ENCODE results near the gene CACNB2. TPM values are rescaled to one million over a fixed set of nuclear protein-coding genes. Genes with fewer than 3 reads are reported as not detected.

CACNB2 gene
- total RNA-seq, 1 donor from 2014 or later: 7.6 TPM

DNA sequence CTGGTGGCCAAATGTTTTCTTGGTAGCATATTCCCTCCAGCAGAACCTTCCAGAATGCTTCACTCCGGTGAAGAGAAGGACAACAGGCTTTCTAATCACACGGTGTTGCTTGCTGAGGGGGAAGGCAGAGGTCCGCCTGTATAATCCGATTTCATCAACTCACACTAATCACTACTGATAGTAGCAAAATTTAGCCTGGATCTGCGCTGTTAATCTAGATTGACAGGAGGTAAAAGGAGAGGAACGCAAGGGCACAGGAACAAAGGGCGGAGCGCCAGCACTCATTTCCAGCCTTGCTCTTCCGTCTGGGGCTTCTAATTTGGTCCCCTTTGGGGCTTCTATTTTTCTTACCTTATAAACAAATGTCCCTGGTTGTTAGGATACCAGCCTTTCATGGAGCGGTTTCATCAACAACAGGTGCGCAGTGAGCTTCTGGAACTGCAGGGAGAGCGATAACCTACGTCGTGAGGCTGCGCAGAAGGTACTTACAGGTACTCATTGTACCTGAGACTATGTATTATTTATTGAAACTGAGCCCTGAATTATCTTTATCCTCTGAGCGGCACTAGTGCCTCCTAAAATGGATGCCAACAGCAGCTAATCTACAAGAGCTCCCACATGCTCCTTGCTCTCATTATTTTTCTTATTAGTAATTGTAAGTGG lies 150.6 kb downstream of the CACNB2 start:
- peaks cover 5% of the 10 kb centered on the region for H3K4me1 Mint-ChIP-seq (ENCODE audit: unreplicated experiment)
- H3K36me3 Mint-ChIP-seq: no peaks in the 10 kb centered on the region
- no peak for TF ChIP-seq CTCF (conservative IDR thresholded peaks at IDR 0.05)
- no peak for DNase-seq (ENCODE audit: extremely low spot score, unreplicated experiment)
- H3K4me3 Mint-ChIP-seq: no peak overlapping the region
- H3K27ac Mint-ChIP-seq: no peak overlapping the region
- no peaks in the 10 kb centered on the region for H3K27me3 Mint-ChIP-seq
- H3K9me3 Mint-ChIP-seq: no peaks in the 10 kb centered on the region

- no peak for TF ChIP-seq CTCF (conservative IDR thresholded peaks at IDR 0.05)
- no peaks in the 10 kb centered on the region for H3K9me3 Mint-ChIP-seq
- no peak for DNase-seq (ENCODE audit: extremely low spot score, unreplicated experiment)
- H3K36me3 Mint-ChIP-seq: peaks cover 3% of the 10 kb centered on the region
- no peaks in the 10 kb centered on the region for H3K27me3 Mint-ChIP-seq
- H3K4me1 Mint-ChIP-seq (ENCODE audit: unreplicated experiment): peaks cover 5% of the 10 kb centered on the region
- no peak overlapping the region for H3K27ac Mint-ChIP-seq
- no peak overlapping the region for H3K4me3 Mint-ChIP-seq
Observed at GRCh38 chr10:18293536-18294510, 153.6 kb downstream of the CACNB2 start.

DNA sequence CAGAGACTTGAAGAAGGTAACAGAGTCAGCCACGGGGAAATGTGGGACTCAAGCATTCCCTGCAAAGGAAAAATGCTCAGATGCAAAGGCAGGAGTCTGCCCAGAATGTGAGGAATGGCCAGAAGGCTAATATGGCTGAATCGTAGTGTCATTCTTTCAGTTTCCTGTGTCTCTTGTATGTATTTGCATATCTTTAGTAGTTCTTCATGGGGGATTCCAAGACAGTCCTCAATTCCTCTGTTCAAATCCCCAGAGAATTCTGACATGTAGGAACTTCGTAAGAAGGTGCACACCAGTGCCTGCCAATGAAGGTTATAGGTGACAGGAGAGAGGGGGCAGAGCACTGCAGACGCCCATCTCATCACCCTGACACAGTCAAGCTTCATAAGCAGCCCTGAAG lies 154.4 kb downstream of the CACNB2 start:
- no peak for TF ChIP-seq CTCF (conservative IDR thresholded peaks at IDR 0.05)
- Mint-ChIP-seq H3K27me3 (no peaks in the 10 kb centered on the region), H3K36me3 (peaks cover 3% of the 10 kb centered on the region), H3K27ac (no peak overlapping the region), H3K4me3 (no peak overlapping the region), H3K4me1 (ENCODE audit: unreplicated experiment) (peaks cover 5% of the 10 kb centered on the region), H3K9me3 (no peaks in the 10 kb centered on the region)
- DNase-seq (ENCODE audit: extremely low spot score, unreplicated experiment): no peak

DNA sequence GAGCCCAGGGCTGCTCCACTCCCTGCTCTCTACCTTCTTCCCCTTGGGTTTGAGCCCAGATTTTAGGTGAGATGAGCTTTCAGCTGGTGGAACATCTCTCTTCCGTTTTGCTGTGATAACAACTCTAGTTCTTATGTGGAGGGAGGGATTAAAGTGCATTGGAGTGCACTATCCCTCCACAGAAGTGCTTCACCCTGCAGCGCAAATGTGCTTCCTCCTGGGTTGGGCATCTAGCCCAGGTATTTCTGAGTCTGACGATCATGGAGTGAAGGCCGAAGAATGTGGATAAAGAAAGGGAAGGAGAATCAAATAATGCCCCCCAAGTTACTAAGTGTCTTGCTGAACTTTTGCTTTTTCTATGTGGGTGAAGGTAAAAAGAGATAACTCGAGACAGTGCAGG lies 157.4 kb downstream of the CACNB2 start:
- no peaks in the 10 kb centered on the region for H3K9me3 Mint-ChIP-seq
- H3K36me3 Mint-ChIP-seq: peaks cover 3% of the 10 kb centered on the region
- DNase-seq (ENCODE audit: extremely low spot score, unreplicated experiment): no peak
- TF ChIP-seq CTCF (conservative IDR thresholded peaks at IDR 0.05): no peak
- no peak overlapping the region for H3K4me3 Mint-ChIP-seq
- H3K4me1 Mint-ChIP-seq (ENCODE audit: unreplicated experiment): peaks cover 5% of the 10 kb centered on the region
- H3K27ac Mint-ChIP-seq: no peak overlapping the region
- H3K27me3 Mint-ChIP-seq: no peaks in the 10 kb centered on the region

DNA sequence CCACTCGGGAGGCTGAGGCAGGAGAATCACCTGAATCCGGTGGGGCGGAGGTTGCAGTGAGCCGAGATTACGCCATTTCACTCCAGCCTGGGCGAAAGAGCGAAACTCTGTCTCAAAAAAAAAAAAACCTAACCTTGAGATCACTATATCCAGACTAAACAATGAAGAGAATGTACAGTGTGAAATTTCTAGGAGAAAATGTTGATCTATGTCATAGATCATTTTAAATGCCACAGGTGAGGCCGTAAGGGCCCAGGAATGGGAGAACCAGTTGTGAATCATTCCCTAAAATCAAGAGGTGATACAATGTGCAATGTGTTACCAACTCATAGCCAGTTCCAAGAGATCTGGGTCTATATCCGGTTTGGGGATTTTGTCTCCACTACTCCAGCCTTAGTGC lies 158.0 kb downstream of the CACNB2 start:
- Mint-ChIP-seq H3K4me3 (no peak overlapping the region), H3K27me3 (no peaks in the 10 kb centered on the region), H3K36me3 (peaks cover 3% of the 10 kb centered on the region), H3K27ac (no peak overlapping the region), H3K4me1 (ENCODE audit: unreplicated experiment) (peaks cover 4% of the 10 kb centered on the region), H3K9me3 (no peaks in the 10 kb centered on the region)
- DNase-seq (ENCODE audit: extremely low spot score, unreplicated experiment): no peak
- no peak for TF ChIP-seq CTCF (conservative IDR thresholded peaks at IDR 0.05)
